Neuron (in vitro differentiated cells): ENCODE data around the gene AZGP1.
A peak's percentile ranks its signal among the peaks of the same experiment; 100 is the strongest.
"Not testable (repeated sequence)": the region's sequence is repeated elsewhere in the genome, so short reads cannot be mapped to it uniquely, and the experiment has no call there.

Source experiments
- H2AFZ ChIP-seq: one replicate; pipeline ENCODE4 v1.6.1; 2013; ENCODE audit warnings: low read depth, mild to moderate bottlenecking, inconsistent platforms, low read length, moderate library complexity
- H3K27me3 ChIP-seq: one replicate; pipeline ENCODE4 v1.6.1; 2013; ENCODE audit warnings: low read length; ENCODE audit not compliant: insufficient read depth
- H3K36me3 ChIP-seq: one replicate; pipeline ENCODE4 v1.6.1; 2013; ENCODE audit warnings: low read length; ENCODE audit not compliant: insufficient read depth
- H3K4me1 ChIP-seq: one replicate; pipeline ENCODE4 v1.6.1; 2013; ENCODE audit warnings: low read length; ENCODE audit not compliant: insufficient read depth
- H3K4me3 ChIP-seq: 2 replicates; pipeline ENCODE4 v1.5.1; 2013; ENCODE audit warnings: mild to moderate bottlenecking, low read length, moderate library complexity
- H3K9me3 ChIP-seq: one replicate; pipeline ENCODE4 v1.6.1; 2013; ENCODE audit warnings: low read length

Gene AZGP1

DNA sequence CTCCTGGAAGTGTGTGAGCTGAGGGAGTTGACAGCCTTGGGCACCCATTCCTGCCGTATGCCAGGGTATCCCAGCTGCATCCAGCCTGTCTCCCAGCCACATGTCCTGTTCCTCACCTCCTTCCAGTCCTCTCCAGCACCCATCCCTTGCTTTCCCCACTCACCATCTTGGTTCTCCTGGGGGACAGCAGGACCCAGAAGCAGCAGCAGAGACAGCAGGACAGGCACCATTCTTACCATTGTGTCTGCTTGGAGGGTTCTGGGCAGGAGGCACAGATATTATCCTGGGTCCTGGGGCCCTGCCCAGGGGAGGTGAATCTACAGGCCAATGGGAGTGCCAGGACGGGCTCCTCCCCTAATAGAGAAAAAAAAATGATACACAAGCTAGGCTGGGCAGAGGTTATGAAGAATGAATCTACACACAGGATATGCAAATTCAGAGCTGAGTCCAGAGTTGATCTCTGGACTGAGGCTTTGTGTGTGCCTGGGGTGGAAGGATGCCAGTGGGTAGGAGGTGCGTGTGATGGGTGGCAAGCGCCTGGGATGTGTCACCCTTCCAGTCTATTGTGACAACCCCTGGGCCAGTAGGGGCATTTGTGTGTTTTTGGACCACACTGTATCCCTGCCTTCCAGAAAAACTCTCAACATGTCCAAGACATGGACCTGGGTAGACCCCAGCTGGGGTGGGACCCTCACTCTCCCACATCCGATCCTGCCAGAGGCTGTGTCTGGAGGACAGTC lies at the start of gene AZGP1:
Gene AZGP1 (minus strand): TSS at position 250 of the 740 bp plus-strand sequence. CDS start 11 bp downstream, at position 239.
- Histone ChIP-seq H3K36me3 (no peaks in the 10 kb centered on the region), H3K9me3 (no peaks in the 10 kb centered on the region), H2AFZ (no peak within 1 kb of the TSS), H3K4me1 (no peaks in the 10 kb centered on the region), H3K27me3 (no peaks in the 10 kb centered on the region), H3K4me3 (no peak within 1 kb of the TSS)

DNA sequence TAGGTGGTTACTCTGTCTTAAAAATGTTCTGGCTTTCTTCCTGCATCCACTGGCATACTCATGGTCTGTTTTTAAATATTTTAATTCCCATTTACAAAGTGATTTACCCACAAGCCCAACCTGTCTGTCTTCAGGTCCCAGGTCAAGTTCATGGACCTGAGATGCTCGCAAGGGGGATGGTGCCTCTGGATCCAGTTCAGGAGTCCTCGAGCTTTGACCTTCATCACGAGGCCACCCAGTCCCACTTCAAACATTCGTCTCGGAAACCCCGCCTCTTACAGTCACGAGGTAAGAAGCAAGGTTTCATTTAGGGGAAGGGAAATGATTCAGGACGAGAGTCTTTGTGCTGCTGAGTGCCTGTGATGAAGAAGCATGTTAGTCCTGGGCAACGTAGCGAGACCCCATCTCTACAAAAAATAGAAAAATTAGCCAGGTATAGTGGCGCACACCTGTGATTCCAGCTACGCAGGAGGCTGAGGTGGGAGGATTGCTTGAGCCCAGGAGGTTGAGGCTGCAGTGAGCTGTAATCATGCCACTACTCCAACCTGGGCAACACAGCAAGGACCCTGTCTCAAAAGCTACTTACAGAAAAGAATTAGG lies 48.3 kb upstream of the AZGP1 start:
- H2AFZ ChIP-seq: no peak overlapping the region
- no peaks in the 10 kb centered on the region for H3K27me3 ChIP-seq
- no peak overlapping the region for H3K4me3 ChIP-seq
- H3K4me1 ChIP-seq: no peaks in the 10 kb centered on the region
- H3K9me3 ChIP-seq: no peaks in the 10 kb centered on the region
- H3K36me3 ChIP-seq: peaks cover 77% of the 10 kb centered on the region

DNA sequence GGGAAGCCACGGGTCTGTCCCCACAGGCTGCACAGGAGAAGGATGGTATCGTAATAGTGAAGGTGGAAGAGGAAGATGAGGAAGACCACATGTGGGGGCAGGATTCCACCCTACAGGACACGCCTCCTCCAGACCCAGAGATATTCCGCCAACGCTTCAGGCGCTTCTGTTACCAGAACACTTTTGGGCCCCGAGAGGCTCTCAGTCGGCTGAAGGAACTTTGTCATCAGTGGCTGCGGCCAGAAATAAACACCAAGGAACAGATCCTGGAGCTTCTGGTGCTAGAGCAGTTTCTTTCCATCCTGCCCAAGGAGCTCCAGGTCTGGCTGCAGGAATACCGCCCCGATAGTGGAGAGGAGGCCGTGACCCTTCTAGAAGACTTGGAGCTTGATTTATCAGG lies 47.7 kb upstream of the AZGP1 start:
- no peaks in the 10 kb centered on the region for H3K27me3 ChIP-seq
- no peak overlapping the region for H2AFZ ChIP-seq
- H3K9me3 ChIP-seq: no peaks in the 10 kb centered on the region
- H3K36me3 ChIP-seq: peaks cover 77% of the 10 kb centered on the region
- no peak overlapping the region for H3K4me3 ChIP-seq
- no peaks in the 10 kb centered on the region for H3K4me1 ChIP-seq

DNA sequence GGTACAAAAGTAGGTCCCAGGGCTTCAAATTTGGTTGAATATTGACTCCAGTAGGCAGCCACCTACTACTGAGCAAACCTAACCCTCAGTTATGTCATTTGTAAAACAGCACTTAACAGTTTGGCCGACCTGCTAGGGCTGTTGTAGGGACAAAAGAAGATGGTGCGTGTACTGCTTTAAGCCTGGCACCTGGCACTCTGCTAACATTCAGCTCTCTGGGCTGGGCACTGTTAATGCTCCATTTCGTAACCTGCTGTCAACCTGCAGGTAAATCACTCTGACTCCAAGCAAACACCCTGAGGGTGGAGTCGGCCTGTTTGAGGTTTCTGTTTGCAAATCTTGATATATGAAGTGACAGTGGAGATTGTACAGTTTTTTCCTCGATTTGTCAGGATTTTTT lies 46.8 kb upstream of the AZGP1 start:
- H2AFZ ChIP-seq: no peak overlapping the region
- no peaks in the 10 kb centered on the region for H3K4me1 ChIP-seq
- no peaks in the 10 kb centered on the region for H3K9me3 ChIP-seq
- no peaks in the 10 kb centered on the region for H3K27me3 ChIP-seq
- H3K36me3 ChIP-seq: peaks cover 75% of the 10 kb centered on the region
- H3K4me3 ChIP-seq: no peak overlapping the region

DNA sequence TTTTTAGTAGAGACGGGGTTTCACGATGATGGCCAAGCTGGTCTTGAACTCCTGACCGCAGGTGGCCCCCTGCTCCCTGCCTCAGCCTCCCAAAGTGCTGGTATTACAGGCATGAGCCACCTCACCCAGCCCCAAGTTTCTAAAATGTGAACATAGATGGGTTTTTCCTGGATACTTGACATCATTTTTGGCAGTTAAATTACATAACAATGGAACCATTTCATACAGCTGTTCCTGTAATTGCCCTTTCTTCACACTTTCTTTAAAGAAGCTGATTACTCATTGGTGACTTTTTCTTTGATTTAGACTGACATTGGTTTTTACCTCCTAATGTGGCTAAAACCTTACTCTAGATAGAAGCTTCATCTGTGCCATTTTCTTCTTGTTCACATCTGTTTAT lies 45.5 kb upstream of the AZGP1 start:
- no peak overlapping the region for H3K4me3 ChIP-seq
- H3K36me3 ChIP-seq: peaks cover 68% of the 10 kb centered on the region

DNA sequence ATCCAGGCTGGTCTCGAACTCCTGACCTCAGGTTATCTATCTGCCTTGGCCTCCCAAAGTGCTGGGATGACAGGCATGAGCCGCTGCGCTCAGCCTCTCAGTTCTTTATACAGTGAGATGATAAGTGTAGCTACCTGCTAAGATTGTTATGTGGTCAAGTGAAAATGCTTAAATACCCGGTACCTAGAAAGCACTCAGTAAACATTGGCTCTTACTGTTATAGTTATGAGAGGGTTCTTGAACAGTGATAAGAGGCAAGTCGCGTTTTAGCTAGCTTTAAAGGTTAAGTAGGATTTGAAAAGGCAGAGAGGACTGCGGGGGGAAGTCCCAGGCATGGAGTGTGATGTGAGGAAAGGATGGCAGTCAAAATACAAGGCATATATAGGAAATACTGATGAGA lies 44.1 kb upstream of the AZGP1 start:
- no peaks in the 10 kb centered on the region for H3K27me3 ChIP-seq

More for the DNA sequence above, 45.5 kb upstream of the AZGP1 start:
- no peaks in the 10 kb centered on the region for H3K9me3 ChIP-seq
- H2AFZ ChIP-seq: no peak overlapping the region
- no peaks in the 10 kb centered on the region for H3K27me3 ChIP-seq
- H3K4me1 ChIP-seq: peaks cover 13% of the 10 kb centered on the region

DNA sequence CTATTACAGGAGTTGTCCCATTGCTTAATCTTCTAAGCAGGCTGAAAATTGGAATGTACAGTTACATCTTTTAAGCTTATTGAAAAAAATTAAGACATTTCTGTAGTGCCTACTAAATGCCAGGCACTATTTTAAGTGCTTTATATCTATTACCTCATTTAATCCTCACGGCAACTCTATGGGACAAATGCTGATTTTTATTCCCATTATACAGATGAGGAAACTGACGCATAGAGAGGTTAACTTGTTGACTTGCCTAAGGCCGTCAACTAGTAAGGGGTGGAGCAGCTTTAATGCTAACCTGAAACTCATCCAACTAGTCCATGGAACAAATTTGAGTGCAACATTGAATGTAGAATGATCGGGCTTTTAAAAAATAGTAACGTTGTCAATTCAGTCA lies 42.0 kb upstream of the AZGP1 start:
- Histone ChIP-seq H3K4me3 (no peak overlapping the region), H3K27me3 (no peaks in the 10 kb centered on the region), H2AFZ (no peak overlapping the region), H3K36me3 (peaks cover 39% of the 10 kb centered on the region), H3K4me1 (peaks cover 18% of the 10 kb centered on the region), H3K9me3 (no peaks in the 10 kb centered on the region)

More for the DNA sequence above, 44.1 kb upstream of the AZGP1 start:
- Histone ChIP-seq H3K4me3 (no peak overlapping the region), H2AFZ (no peak overlapping the region), H3K36me3 (peaks cover 57% of the 10 kb centered on the region), H3K9me3 (no peaks in the 10 kb centered on the region), H3K4me1 (peaks cover 17% of the 10 kb centered on the region)

DNA sequence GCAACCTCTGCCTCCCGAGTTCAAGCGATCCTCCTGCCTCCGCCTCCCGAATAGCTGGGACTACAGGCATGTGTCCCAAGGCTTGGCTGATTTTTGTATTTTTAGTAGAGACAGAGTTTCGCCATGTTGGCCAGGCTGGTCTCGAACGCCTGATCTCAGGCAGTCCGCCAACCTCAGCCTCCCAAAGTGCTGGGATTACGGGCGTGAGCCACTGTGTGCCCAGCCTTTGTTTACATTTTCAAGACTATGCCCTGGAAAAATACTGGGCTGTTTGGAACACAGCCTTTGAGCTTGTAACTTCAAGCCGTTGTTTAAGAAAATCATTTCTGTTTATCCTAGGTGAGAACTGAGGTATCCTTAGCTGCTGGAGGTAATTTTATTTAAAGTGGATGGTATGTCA lies 41.5 kb upstream of the AZGP1 start:
- H3K27me3 ChIP-seq: no peaks in the 10 kb centered on the region
- H3K4me3 ChIP-seq: peak overlapping the region; percentile 99
- H3K4me1 ChIP-seq: peaks cover 18% of the 10 kb centered on the region
- peaks cover 33% of the 10 kb centered on the region for H3K36me3 ChIP-seq
- no peak overlapping the region for H2AFZ ChIP-seq
- no peaks in the 10 kb centered on the region for H3K9me3 ChIP-seq

DNA sequence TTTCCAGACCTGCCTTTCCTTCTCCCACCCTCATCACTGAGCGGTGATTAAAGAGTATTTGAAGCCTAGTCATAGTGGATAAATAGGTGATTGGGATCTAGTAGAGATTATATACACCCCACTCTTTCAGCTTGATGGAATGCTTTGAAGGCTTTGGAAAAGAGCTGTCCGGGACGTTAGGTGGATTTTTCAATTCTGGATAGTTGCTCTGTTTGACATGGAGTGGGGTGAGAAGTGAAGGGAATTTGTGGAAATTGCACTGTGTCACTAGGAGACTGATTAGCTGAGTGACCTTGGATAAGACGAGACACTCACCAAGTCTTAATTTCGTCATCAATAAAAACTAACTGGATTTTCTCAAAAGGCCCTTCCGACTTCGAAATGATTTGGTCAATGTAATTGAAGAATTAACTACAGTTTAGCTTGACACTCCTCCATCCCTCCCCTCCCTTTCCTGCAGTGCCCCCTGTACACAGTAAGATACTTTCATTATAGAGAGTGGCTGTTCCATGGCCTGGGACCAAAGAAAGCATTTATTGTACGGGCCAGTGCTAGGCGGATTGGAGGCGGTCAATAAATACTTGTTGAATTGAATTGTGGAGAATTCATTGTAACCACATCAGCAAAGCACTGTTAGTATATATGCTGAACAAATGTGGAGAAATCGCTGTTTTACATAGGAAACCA lies 40.5 kb upstream of the AZGP1 start:
- H3K27me3 ChIP-seq: no peaks in the 10 kb centered on the region
- no peak overlapping the region for H2AFZ ChIP-seq
- no peaks in the 10 kb centered on the region for H3K9me3 ChIP-seq
- H3K36me3 ChIP-seq: peaks cover 26% of the 10 kb centered on the region
- H3K4me1 ChIP-seq: peaks cover 18% of the 10 kb centered on the region
- H3K4me3 ChIP-seq: peak overlapping the region; percentile 99

DNA sequence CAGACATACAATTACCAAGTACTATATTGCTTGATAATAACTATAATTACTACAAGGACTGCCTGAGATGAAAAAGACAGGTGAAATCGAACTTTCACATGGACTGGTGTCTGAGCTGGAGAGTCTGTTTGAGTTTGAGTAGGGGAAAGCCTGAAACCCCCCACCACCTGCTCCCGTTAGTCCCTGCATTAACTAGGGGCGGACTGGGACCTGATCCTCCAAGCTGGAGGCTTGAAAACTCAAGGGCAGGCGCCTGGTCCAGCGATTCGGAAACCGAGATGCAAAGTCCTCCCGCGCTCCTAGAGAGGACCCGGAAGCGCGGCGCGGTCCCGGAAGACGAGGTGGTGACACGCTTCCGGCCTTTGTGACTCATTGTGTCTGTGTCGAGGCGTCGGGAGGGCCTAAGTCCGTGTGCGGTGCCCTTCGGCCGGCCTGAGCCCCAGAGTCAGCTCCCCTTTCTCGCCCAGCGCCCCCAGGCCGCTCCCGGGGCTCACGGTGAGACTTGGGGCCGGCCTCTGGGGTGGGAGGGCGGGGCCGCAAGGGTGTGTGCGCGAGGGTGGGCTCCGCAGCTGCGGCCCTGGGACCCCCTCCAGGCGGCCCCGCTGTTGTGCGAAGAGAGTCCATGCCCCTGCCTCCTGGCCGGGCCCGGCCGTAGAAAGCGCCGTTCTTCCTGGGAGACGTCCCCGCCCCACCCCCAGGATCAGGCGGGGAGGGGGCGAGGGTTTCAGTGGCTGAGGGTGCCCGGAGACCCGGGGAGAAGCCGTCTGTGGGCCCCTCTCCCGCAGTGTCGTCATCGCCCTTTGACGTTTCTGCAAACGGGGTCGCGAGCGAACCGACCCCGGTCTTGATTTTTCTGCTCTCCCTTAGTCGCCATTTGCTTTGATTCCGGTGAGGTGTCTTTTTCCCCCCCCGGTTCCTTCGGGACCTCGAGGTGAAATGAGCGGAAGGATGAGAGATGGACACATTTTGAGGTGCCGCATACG lies 39.7 kb upstream of the AZGP1 start, which contains the start of gene ZKSCAN1:
Gene ZKSCAN1 (plus strand): TSS at position 365 of the 983 bp plus-strand sequence. CDS start 7,911 bp downstream, outside the sequence.
- Histone ChIP-seq H2AFZ (peak within 1 kb of the TSS; percentile 83), H3K27me3 (no peaks in the 10 kb centered on the region), H3K4me1 (peaks cover 18% of the 10 kb centered on the region), H3K36me3 (peaks cover 23% of the 10 kb centered on the region), H3K4me3 (peak within 1 kb of the TSS; percentile 99), H3K9me3 (no peaks in the 10 kb centered on the region)

DNA sequence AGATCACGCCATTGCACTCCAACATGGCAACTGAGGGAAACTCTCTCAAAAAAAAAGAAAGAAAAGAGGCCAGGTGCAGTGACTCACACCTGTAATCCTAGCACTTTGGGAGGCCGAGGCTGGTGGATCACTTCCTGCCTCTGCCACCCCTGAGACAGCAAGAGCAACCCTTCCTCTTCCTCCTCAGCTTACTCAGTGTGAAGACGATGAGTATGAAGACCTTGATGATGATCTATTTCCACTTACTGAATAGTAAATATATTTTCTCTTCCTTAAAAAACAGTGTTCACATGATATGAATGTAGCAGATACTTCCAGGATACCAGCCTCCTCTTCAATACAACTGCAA lies 37.5 kb upstream of the AZGP1 start:
- Histone ChIP-seq H3K4me3 (no peak overlapping the region), H3K36me3 (peaks cover 9% of the 10 kb centered on the region), H3K9me3 (no peaks in the 10 kb centered on the region), H3K4me1 (peaks cover 18% of the 10 kb centered on the region), H3K27me3 (no peaks in the 10 kb centered on the region), H2AFZ (no peak overlapping the region)

DNA sequence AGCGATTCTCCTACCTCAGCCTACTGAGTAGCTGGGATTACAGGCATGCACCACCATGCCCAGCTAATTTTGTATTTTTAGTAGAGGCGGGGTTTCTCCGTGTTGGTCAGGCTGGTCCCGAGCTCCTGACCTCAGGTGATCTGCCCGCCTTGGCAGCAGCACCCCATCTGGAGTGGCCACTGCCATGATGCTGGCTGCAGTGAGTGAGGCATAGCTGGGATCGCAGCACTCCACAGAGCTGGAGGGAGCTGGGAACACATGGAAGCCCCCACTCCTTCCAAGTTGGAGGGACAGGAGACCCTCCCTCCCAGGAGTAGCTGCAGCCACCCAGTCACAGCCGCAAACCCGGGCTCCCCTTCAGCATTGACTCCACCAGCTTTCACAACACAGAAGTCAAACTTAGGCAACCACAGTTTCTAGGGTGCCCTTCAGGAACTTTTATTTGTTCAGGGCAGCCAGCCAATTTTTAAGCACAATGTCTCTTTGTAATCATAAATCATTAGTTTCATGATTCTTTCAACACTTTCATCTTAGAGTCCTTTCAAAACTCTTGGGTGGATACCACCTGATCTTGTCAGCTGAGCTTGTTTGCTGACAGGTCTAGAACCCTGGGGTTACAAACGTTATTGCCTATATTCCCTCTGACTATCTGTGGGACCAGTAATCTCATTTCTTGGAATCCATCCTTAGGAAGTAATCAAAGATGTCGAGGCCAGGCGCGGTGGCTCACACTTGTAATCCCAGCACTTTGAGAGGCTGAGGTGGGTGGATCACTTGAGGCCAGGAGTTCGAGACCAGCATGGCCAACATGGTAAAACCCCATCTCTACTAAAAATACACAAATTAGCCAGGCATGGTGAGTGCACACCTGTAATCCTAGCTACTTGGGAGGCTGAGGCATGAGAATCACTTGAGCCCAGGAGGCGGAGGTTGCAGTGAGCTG lies 36.8 kb upstream of the AZGP1 start:
- H2AFZ ChIP-seq, H3K9me3 ChIP-seq, H3K4me3 ChIP-seq, H3K36me3 ChIP-seq, H3K27me3 ChIP-seq: not testable (repeated sequence)
- peaks cover 18% of the 10 kb centered on the region for H3K4me1 ChIP-seq
